ENCODE results near the gene PMVK.

Gene PMVK

GRCh38 chr1:154966111-154966510 lies 29.6 kb upstream of the PMVK start:
- DNase-seq (ENCODE audit: low read depth) = no peak

- no peak for DNase-seq (ENCODE audit: low read depth)
Observed at GRCh38 chr1:154964359-154964758, 27.8 kb upstream of the PMVK start.

- DNase-seq (ENCODE audit: low read depth) = no peak
Observed at GRCh38 chr1:154963643-154964042, 27.1 kb upstream of the PMVK start.

GRCh38 chr1:154962795-154963330 lies 26.3 kb upstream of the PMVK start:
- no peak for DNase-seq (ENCODE audit: low read depth)

- DNase-seq (ENCODE audit: low read depth) = no peak
Observed at GRCh38 chr1:154962156-154962749, 25.7 kb upstream of the PMVK start.

- DNase-seq (ENCODE audit: low read depth) = peak; percentile 63
Observed at GRCh38 chr1:154961207-154962155, 25.0 kb upstream of the PMVK start, which contains the start of gene PYGO2. PYGO2 (minus strand) TSS chr1:154961782; CDS start chr1:154961576, 206 bp downstream.

- DNase-seq (ENCODE audit: low read depth) = no peak
Observed at GRCh38 chr1:154960446-154961136, 24.1 kb upstream of the PMVK start.

GRCh38 chr1:154959426-154959780 lies 22.9 kb upstream of the PMVK start:
- DNase-seq (ENCODE audit: low read depth) = no peak

GRCh38 chr1:154958681-154959425 lies 22.3 kb upstream of the PMVK start:
- DNase-seq (ENCODE audit: low read depth) = no peak

- DNase-seq (ENCODE audit: low read depth) = no peak
Observed at GRCh38 chr1:154958036-154958435, 21.5 kb upstream of the PMVK start.

- DNase-seq (ENCODE audit: low read depth) = no peak
Observed at GRCh38 chr1:154957091-154957657, 20.7 kb upstream of the PMVK start.

GRCh38 chr1:154956544-154956941 lies 20.0 kb upstream of the PMVK start:
- no peak for DNase-seq (ENCODE audit: low read depth)

- DNase-seq (ENCODE audit: low read depth) = peak; percentile 68
Observed at GRCh38 chr1:154955718-154956543, 19.4 kb upstream of the PMVK start, which contains the start of gene PBXIP1. PBXIP1 (minus strand) TSS chr1:154956099; CDS start chr1:154953721, 2,378 bp downstream.

GRCh38 chr1:154955039-154955717 lies 18.7 kb upstream of the PMVK start:
- peak; percentile 86 for DNase-seq (ENCODE audit: low read depth)

- DNase-seq (ENCODE audit: low read depth) = no peak
Observed at GRCh38 chr1:154954541-154954940, 18.0 kb upstream of the PMVK start.

GRCh38 chr1:154953611-154954038 lies 17.1 kb upstream of the PMVK start:
- no peak for DNase-seq (ENCODE audit: low read depth)

GRCh38 chr1:154952664-154953063 lies 16.1 kb upstream of the PMVK start:
- DNase-seq (ENCODE audit: low read depth) = no peak

- DNase-seq (ENCODE audit: low read depth) = peak; percentile 39
Observed at GRCh38 chr1:154951901-154952657, 15.6 kb upstream of the PMVK start.

GRCh38 chr1:154948079-154948478 lies 11.6 kb upstream of the PMVK start:
- no peak for DNase-seq (ENCODE audit: low read depth)
